Non-pigmented ciliary epithelial cell (primary cell): ENCODE measurements around the gene MAP2K5.

Experiments
- DNase-seq: peaks from one replicate; pipeline ENCODE4 v3.0.0-alpha.2; 2010; ENCODE audit warnings: low read depth

The MAP2K5 gene

DNA sequence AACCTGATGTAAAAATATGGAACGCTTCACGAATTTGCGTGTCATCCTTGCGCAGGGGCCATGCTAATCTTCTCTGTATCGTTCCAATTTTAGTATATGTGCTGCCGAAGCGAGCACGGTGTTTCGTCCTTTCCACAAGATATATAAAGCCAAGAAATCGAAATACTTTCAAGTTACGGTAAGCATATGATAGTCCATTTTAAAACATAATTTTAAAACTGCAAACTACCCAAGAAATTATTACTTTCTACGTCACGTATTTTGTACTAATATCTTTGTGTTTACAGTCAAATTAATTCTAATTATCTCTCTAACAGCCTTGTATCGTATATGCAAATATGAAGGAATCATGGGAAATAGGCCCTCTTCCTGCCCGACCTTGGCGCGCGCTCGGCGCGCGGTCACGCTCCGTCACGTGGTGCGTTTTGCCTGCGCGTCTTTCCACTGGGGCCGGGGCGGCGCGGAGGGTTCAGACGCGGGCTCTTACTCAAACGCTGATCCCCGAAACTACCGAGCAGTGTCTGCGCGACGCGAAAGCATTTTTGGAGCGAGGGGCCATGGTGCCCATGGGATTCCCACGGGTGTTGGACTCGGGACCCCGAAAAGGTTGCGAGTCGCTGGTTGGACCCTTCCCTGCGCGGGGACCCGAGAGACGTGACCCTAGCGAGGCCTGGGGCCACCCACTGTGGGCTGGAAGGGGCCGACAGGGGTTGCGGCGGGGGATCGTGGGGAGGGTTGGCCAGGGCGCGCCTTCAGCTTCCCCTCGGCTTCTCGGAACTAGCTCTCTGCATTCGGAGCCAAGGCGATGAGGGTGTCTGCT, 297.6 kb downstream of the MAP2K5 start, which contains the start of gene RNU6-1:
TSS of gene RNU6-1 (minus strand) at position 117 of the 820 bp plus-strand sequence.
- DNase-seq = peak; percentile 65

DNA sequence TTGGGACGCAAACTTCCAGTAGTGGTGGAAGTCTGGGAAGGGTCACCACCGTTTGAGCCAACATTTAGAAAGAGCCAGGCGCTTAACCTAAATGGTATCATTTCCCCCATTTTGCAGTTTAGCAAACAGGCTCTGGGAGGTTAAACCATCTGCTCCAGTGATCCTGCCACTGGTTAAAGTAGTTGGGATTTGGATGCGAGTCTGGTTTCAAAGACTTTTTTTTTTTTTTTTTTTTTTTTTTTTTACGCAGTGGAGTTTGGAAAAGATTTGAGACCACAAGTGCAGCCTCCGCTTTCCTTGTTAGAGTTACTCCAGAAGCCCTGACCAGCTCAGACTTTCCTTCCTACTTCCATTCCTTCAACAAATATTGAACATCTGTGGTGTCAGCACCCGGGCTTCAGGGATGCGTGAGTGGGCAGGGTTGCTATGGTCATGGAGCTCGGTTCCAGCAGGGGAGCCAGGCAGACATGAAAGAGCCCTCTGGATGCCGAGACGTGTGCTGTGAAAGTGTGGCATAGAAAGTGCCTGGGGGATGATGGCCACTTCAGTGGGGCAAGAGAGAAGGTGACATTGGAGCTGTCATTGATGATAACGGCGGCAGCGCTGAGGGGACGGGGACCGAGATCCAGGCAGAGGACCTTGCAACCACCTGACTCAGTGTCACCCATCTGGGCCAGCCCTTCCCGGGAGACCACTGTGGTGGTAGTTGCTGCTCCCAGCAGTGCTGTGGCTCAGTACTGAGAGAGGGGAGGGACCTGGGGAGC, 298.4 kb downstream of the MAP2K5 start:
- DNase-seq = no peak

DNA sequence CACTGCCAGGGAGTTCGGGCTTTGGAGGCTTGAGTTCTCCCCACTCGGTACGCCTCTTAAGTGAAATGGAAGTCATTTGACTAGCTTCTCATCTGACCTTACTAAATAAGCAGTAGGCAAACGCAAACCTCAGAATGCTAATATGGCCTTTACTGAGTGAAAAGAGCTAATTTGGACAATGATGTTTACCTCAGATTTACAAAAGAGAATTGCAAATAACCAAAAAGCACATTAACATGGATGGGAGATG, 298.9 kb downstream of the MAP2K5 start:
- no peak for DNase-seq

DNA sequence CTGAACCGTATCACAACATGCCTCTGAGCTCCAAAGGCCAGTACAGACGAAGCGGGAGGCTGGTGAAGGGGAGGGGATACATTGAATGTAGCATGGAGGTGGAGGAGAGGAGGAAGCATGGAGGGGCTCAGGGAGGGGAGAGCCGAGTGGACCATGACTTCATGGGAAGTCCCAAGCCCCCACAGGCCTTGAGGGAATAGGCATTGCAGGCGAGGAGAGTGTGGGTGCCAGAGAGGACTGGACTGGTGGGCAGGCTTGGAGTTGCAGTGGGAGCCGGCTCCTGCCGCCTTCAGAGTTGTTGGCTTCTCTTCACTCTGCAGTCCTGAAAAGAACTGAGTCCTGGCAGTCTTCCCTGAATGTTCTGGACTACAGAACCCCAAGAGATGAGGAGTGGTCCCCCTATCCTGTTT, 300.6 kb downstream of the MAP2K5 start:
- DNase-seq = no peak

DNA sequence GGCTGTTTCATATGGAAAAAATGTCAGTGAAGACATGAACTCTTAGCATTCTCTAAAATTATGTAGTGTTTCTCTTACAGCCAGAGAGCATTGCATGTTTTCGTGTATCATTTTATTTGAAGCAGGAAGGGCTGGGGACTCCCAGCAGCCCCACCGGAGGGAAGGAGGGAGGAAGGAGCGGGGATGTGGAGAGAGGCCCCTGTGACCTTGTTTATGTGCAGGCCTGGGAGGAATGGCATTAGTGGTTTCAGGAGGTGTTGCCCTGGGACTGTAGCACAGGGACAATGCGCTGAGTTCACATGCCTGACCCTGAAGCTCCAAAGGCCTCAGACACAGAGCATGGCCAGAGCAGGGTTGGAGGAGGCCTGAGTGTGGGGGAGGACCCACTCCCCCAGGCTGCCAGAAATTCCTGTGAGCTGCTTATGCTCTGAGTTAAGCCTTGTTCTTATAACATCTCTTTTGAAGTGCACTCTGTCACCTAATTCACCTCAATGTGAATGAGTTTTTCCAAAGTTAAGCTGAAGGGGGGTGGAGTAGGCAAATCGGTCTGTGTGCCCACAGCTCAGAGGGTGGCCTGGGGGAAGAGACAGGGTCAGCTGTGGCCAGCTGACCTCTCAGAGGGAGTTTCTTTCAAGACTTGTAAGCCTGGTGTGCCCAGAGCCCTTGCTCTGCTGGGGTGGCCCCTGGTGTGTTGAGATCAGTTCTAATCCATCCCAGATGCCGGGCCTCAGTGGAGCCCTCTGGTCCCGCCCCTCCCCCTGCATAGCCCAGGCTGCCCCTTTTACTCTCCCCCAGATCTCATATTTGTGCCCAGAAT, 301.3 kb downstream of the MAP2K5 start:
- no peak for DNase-seq

DNA sequence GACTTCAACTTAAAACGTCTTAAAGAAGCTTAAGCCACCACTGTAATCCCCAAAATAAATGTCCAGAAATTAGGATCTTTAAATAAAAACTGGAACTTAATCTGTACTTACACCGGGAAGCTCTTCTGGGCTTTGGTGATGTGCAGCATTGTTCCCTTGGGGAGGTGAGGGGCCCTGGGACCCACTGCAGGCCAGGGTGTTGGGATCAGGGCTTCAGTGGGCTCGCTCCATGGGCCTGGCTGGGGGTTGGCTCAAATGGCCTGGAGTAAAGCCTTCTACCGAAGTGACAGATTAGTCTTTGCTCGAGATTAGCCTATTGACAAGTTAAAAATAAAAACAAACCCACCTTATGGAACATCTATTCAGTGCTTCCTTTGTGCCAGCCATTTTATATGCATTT, 303.5 kb downstream of the MAP2K5 start:
- no peak for DNase-seq

DNA sequence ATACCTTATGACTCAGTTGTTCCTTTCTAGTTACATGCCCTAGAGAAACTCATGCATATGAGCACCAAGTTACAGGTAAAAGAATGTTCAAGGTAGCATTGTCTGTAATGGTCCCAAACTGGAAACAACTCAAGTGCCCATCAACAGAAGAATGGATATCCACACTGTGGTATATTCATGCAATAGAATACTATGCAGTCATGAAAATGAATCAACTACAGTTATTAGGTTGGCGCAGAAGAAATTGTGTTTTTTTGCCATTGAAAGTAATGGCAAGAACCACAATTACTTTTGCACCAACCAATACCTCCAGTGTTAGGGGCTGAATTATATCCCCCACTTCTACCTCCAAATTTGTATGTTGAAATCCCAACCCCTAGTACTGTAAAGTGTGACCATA, 307.0 kb downstream of the MAP2K5 start:
- DNase-seq = no peak

DNA sequence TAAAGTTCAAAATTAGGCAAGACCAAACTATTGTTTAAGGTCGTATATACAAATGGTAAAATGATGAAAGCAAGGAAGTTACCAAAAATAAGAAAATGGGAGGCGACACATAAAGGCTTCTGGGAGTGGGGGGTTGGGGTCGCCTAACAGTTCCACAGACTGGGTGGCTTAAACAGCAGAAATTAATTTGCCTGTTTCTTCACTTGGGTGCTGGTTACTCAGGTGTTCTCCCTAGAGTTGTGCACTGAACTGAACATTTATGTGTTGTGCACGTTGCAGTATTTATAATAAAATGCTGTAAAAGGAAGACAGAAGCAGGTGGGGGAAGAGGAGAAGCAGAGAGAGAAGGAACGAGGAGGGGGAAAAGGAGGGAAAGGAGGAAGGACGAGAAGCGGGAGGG, 307.8 kb downstream of the MAP2K5 start:
- DNase-seq = no peak

DNA sequence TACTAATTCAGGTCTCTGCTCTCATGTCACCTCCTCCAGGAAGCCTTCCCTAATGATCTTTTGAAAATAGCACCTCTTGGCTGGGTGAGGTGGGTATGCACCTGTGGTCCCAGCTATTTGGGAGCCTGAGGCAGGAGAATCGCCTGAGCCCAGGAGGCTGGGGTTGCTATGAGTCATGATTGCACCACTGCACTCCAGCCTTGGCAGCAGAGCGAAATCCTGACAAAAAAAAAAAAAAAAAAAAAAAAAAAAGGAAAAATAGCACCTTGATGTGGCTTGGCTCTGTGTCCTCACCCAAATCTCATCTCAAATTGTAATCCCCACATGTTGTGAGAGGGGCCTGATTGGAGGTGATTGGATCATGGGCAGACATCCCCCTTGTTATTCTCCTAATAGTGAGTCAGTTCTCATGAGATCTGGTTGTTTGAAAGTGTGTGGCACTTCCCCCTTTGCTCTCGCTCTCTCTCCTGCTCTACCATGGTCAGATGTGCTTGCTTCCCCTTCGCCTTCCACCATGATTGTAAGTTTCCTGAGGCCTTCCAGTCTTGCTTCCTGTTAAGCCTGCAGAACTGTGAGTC, 308.6 kb downstream of the MAP2K5 start:
- no peak for DNase-seq

DNA sequence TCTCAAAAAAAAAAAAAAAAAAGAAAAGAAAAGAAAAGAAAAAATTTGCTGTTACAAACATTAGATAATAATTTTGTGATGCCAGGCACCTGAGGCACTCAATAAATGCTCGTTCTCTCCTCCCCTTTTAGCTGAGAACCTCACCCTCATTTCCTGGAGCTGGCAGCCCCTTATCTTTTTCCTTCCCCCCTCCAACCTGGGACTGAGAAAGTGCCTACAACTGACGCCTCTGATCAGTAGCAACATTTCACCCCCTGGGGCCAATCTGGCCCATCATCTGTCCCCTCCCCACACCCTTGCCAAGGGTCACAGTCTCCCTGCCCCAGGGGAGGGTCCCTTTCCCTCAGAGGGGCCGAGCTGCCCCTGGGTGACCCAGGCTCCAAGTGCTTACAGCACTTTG, 309.9 kb downstream of the MAP2K5 start:
- DNase-seq = no peak

DNA sequence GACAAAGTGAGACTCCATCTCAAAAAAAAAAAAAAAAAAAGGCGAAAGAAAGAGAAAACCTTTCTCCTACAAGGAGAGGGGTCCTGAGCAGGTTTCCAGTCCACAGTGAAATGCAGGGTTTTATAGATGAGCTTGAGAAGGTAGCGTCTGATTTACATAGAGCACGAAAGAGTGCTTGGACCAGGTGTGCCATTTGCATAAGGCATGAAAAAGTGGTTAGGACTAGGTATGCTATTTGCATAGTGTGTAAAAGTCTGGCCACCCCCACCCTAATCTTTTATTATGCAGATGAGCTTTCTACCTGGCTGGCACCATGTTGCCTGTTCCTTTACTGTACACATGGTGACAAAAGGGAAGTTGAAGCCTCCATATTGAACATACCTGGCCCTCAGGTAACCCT, 311.0 kb downstream of the MAP2K5 start:
- DNase-seq = no peak

DNA sequence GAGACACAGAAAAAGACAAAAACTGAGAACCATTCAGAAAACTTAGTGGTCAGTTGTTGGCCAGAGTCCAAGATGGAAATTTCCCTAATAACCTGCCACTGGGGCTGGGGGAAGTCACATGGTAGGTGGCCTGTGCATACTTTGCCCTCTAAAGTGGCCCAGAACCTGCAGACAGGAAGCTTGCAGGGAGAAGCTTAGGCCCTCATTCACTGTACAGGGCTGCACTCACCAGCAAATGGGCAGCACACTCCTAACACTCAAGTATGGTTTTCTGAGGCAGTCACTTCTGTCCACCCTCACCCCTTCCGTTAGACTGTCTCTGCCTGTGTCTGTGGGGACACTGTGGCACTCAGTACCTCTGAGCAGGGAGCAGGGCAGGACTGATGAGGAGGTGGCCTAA, 311.9 kb downstream of the MAP2K5 start:
- DNase-seq = no peak

DNA sequence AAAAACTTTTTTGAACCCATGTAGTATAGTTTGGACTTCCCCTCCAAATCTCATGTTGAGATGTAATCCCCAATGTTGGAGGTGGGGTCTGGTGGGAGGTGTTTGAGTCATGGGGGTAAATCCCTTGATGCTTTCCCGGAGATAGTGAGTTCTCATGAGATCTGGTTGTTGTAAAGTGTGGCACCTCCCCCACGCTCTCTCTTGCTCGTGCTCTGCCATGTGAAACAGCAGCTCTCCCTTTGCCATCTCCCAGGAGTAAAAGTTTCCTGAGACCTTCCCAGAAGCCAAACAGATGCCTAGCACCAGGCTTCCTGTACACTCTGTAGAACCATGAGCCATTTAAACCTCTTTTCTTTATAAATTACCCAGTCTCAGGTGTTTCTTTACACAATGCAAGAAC, 313.3 kb downstream of the MAP2K5 start:
- DNase-seq = no peak
